ENCODE results near the gene OGA.

OGA gene

DNA sequence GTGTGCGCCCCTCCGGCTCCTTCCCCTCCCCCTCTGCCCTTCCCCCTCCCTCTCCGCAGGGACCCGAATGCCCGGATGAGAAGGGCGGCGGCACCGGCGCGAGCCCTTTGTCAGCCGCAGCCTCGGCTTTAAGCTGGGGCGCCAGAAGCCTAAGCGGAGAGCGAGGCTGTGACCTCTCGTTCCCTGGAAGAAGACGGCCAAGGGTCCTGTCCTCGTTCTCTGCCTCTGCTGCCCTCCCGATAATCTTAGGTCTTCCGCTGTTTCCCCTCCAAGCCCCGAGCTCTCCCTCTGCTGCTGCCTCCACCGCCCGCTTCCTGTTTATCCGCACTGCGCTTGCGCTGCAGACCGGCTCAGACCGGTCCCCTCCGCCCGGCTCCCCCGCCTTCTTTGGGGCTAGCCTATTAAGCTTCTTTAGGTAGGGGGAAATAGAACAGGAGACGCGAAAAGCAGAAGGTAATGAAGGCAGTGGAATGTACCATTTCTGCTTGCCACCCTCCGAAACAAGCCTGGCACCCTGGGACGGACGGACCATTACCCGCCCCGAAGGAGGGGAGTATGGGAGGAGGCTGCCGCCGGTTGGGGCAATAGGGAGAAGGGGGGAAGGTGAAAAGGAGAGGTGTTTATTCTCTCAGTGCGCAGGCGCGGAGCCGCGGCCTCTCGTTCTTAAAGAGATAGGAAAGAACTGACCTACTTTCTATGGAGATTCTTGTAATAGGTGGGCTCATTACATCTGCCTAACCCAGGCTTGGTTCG lies at the start of gene OGA:
Gene OGA (minus strand): TSS at position 326 of the 753 bp plus-strand sequence. CDS start 422 bp downstream, outside the sequence.
- Histone ChIP-seq H3K9ac (ENCODE audit: insufficient read length) (peak within 1 kb of the TSS; percentile 88), H3K4me3 (peak within 1 kb of the TSS; percentile 89), H3K9me3 (ENCODE audit: low read depth, low read length) (no peaks in the 10 kb centered on the region), H3K36me3 (ENCODE audit: insufficient read depth, low read length) (no peaks in the 10 kb centered on the region), H3K27ac (peak within 1 kb of the TSS; percentile 68; the same call in 1 of the 2 replicates)
- DNase-seq (ENCODE audit: low read depth, low spot score): peak; percentile 96
- TF ChIP-seq EZH2 (IDR thresholded peaks at IDR 0.05) (no peak), FOXP2 (optimal IDR thresholded peaks at IDR 0.05; ENCODE audit: control extremely low read depth, extremely low read length, insufficient read depth) (peak; percentile 70), POLR2AphosphoS5 (IDR thresholded peaks at IDR 0.05; ENCODE audit: borderline replicate concordance, low read depth, low read length) (peak; percentile 82)

DNA sequence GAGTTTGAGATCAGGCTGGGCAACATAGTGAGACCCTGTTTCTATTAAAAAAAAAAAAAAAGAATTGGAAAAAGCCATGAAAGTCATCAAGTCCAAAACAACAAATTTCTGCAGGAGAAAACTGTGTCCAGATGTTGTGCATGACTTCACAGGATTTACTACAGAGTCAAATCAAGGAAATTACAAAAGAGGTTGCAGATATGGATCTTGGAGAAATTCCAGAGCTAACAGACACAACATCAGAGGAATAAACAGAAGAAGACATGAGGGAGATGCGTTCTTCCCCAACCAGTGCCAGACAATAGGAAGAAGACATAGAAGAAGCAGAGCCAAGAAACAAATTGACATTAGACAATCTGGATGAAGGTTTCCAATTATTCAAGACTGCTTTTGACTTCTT lies 49.7 kb upstream of the OGA start:
- no peak for TF ChIP-seq POLR2AphosphoS5 (IDR thresholded peaks at IDR 0.05; ENCODE audit: borderline replicate concordance, low read depth, low read length)
- TF ChIP-seq EZH2 (IDR thresholded peaks at IDR 0.05): no peak
- TF ChIP-seq FOXP2 (optimal IDR thresholded peaks at IDR 0.05; ENCODE audit: control extremely low read depth, extremely low read length, insufficient read depth): no peak
- Histone ChIP-seq H3K9me3 (ENCODE audit: low read depth, low read length) (no peaks in the 10 kb centered on the region), H3K9ac (ENCODE audit: insufficient read length) (no peak overlapping the region), H3K36me3 (ENCODE audit: insufficient read depth, low read length) (no peaks in the 10 kb centered on the region), H3K27ac (no peak overlapping the region), H3K4me3 (no peak overlapping the region)
- DNase-seq (ENCODE audit: low read depth, low spot score): no peak

DNA sequence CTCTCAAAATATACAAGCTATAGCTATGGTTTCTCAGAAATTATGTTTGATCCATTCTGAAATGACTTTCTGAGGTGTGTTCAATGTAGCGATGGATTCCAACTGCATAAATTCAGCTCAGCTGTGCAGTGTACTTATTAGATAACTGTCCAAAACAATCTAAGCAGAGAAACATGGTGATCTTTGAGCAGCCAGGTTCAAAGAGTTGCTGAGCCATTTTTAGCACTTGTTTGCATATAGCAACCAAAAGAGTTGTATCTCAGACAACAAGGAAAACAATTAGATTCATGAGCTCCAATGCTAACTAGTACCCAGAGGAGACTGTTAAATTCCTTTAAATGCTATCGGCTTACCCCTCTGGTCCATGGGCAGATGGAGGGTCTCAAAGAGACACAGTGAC lies 41.3 kb upstream of the OGA start:
- no peaks in the 10 kb centered on the region for H3K36me3 ChIP-seq (ENCODE audit: insufficient read depth, low read length)
- TF ChIP-seq FOXP2 (optimal IDR thresholded peaks at IDR 0.05; ENCODE audit: control extremely low read depth, extremely low read length, insufficient read depth) (no peak), EZH2 (IDR thresholded peaks at IDR 0.05) (no peak), POLR2AphosphoS5 (IDR thresholded peaks at IDR 0.05; ENCODE audit: borderline replicate concordance, low read depth, low read length) (no peak)
- H3K4me3 ChIP-seq: no peak overlapping the region
- H3K9me3 ChIP-seq (ENCODE audit: low read depth, low read length): no peaks in the 10 kb centered on the region
- no peak for DNase-seq (ENCODE audit: low read depth, low spot score)
- no peak overlapping the region for H3K9ac ChIP-seq (ENCODE audit: insufficient read length)
- no peak overlapping the region for H3K27ac ChIP-seq

DNA sequence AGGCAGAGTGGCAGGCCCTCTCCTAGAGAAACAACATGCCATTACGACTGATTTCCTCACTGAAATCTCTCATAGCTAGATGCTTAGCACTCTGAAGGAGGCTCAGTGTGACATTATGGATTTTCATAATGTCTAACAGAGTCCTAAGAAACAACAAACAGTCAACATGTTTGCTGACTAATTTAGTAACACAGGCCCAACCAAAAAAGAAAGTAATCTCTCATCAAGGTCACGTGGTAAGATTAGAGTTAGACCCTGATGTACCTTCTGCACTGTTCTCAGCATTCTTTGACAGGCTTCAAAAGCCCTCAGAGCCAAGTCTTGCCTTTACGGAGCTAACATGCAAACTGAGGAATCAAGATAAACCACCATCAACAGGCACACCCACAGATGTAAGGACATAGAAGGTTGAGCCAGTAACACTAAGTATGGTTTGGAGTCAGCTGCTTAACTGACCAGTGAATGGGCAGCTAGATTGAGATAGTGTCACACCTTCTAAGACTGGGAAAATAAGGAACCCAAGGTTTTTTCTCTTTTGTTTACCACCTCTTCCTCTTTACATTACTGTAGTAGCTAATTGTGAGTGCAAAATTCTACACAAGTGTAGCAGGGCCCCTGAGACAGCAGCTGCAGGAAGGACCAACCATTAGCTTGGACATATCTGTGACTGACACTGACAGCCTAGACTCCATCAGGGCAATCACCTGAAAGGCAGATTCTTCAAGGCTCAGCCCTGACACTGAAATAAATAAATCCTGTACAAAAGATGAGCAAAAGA lies 40.7 kb upstream of the OGA start:
- DNase-seq (ENCODE audit: low read depth, low spot score): no peak
- H3K36me3 ChIP-seq (ENCODE audit: insufficient read depth, low read length): no peaks in the 10 kb centered on the region

DNA sequence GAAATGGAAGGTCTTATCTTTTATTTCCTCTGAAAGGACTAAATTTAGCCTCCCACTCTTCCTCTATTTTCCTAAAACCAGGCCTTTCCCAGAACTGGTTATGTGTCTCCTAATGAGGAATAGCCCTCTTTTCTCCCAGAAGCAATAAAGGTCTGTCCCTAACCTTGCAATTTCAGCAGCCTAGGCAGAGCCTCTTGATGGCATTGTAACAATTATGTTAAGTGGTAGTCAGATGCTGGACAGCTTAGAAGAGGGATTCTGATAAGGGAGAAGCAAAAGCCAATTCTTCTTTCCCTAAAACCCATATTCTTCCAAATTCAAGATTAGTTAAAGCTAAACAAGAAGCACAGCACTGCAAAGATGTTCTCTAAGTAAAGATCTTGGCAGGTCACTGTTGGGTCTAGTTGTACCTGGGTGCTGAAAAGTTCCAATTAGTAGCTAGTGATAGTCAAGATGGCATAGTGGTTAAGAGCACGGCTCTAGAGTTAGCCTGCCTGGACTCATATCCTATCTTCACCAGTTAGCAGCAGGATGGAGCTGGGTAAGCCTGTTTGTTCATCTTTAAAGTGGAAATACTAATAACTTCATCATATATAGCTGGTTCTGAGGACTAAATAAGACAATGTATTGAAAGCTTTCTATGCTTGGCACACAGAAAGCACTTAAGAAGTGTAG lies 39.7 kb upstream of the OGA start:
- Histone ChIP-seq H3K36me3 (ENCODE audit: insufficient read depth, low read length) (no peaks in the 10 kb centered on the region), H3K9ac (ENCODE audit: insufficient read length) (no peak overlapping the region), H3K27ac (no peak overlapping the region), H3K9me3 (ENCODE audit: low read depth, low read length) (no peaks in the 10 kb centered on the region), H3K4me3 (no peak overlapping the region)
- DNase-seq (ENCODE audit: low read depth, low spot score): no peak
- TF ChIP-seq POLR2AphosphoS5 (IDR thresholded peaks at IDR 0.05; ENCODE audit: borderline replicate concordance, low read depth, low read length) (no peak), EZH2 (IDR thresholded peaks at IDR 0.05) (no peak), FOXP2 (optimal IDR thresholded peaks at IDR 0.05; ENCODE audit: control extremely low read depth, extremely low read length, insufficient read depth) (no peak)

More for the DNA sequence above, 40.7 kb upstream of the OGA start:
- Histone ChIP-seq H3K27ac (no peak overlapping the region), H3K9me3 (ENCODE audit: low read depth, low read length) (no peaks in the 10 kb centered on the region), H3K9ac (ENCODE audit: insufficient read length) (no peak overlapping the region), H3K4me3 (no peak overlapping the region)
- TF ChIP-seq EZH2 (IDR thresholded peaks at IDR 0.05) (no peak), POLR2AphosphoS5 (IDR thresholded peaks at IDR 0.05; ENCODE audit: borderline replicate concordance, low read depth, low read length) (no peak), FOXP2 (optimal IDR thresholded peaks at IDR 0.05; ENCODE audit: control extremely low read depth, extremely low read length, insufficient read depth) (no peak)

DNA sequence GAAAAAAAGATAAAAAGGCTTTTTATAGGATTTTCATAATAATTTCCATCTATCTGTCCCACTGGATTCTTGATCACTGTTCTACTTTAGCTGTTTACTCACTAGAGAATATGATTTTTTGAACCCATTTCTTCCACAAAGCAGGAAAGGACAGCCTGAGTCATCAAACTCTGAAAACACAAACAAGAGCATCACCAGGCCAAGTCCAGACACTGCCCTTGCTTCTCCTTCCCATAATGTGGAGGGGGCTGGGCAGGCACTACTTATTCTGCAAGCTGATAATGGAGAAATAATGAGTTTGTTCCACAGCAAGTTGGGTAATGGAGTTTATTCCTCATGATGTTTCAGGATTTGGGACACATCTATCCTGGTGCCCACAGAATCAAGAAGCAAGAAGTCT lies 38.4 kb upstream of the OGA start:
- no peak overlapping the region for H3K4me3 ChIP-seq
- H3K9ac ChIP-seq (ENCODE audit: insufficient read length): no peak overlapping the region
- DNase-seq (ENCODE audit: low read depth, low spot score): no peak
- H3K9me3 ChIP-seq (ENCODE audit: low read depth, low read length): no peaks in the 10 kb centered on the region
- H3K36me3 ChIP-seq (ENCODE audit: insufficient read depth, low read length): no peaks in the 10 kb centered on the region
- TF ChIP-seq EZH2 (IDR thresholded peaks at IDR 0.05) (no peak), FOXP2 (optimal IDR thresholded peaks at IDR 0.05; ENCODE audit: control extremely low read depth, extremely low read length, insufficient read depth) (no peak), POLR2AphosphoS5 (IDR thresholded peaks at IDR 0.05; ENCODE audit: borderline replicate concordance, low read depth, low read length) (no peak)
- no peak overlapping the region for H3K27ac ChIP-seq

DNA sequence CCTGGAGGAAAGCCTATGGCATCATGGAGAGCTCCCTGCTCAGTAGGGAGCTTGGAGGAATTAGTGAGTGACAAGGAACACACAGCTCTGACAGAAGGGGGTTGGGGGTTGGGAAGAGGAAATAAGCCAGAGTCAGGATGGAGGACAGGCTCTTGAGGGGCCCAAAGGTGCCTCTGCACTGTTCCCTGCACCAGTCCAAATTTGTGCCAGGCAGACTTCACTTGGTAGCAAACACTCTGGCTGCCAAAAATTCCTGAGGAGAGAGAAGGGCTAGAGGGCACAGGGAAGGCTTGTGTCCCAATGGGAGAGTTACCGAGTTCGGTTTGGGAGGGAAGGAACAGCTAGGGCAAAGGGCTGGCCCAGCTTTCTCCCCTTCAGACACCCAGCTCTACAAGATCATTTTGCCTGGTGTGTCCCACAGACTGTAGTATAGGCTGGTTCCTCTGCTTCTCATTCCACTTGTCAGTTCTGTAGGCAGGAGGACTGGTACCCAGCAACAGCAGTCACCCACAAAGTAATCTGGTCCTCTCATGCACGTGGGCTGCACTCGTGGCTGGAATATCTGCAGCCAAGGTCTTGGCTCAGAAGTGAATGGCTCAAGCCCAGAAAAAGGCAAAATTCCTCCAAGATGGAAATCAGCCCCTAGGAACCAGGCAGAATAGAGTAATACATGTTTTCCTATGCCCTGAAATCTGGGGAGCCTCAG lies 33.3 kb upstream of the OGA start:
- no peak overlapping the region for H3K27ac ChIP-seq
- no peak overlapping the region for H3K4me3 ChIP-seq
- no peaks in the 10 kb centered on the region for H3K36me3 ChIP-seq (ENCODE audit: insufficient read depth, low read length)
- H3K9ac ChIP-seq (ENCODE audit: insufficient read length): no peak overlapping the region
- no peaks in the 10 kb centered on the region for H3K9me3 ChIP-seq (ENCODE audit: low read depth, low read length)
- no peak for TF ChIP-seq POLR2AphosphoS5 (IDR thresholded peaks at IDR 0.05; ENCODE audit: borderline replicate concordance, low read depth, low read length)
- TF ChIP-seq EZH2 (IDR thresholded peaks at IDR 0.05): no peak
- TF ChIP-seq FOXP2 (optimal IDR thresholded peaks at IDR 0.05; ENCODE audit: control extremely low read depth, extremely low read length, insufficient read depth): no peak
- DNase-seq (ENCODE audit: low read depth, low spot score): no peak
